ENCODE results near the gene FAM83G.

GRCh38 chr17:18920911-18921441, 83.6 kb downstream of the FAM83G start:
- TF ChIP-seq, protein P1, sequence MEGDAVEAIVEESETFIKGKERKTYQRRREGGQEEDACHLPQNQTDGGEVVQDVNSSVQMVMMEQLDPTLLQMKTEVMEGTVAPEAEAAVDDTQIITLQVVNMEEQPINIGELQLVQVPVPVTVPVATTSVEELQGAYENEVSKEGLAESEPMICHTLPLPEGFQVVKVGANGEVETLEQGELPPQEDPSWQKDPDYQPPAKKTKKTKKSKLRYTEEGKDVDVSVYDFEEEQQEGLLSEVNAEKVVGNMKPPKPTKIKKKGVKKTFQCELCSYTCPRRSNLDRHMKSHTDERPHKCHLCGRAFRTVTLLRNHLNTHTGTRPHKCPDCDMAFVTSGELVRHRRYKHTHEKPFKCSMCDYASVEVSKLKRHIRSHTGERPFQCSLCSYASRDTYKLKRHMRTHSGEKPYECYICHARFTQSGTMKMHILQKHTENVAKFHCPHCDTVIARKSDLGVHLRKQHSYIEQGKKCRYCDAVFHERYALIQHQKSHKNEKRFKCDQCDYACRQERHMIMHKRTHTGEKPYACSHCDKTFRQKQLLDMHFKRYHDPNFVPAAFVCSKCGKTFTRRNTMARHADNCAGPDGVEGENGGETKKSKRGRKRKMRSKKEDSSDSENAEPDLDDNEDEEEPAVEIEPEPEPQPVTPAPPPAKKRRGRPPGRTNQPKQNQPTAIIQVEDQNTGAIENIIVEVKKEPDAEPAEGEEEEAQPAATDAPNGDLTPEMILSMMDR (IDR thresholded peaks at IDR 0.05) = no peak
- TF ChIP-seq POLR2A (IDR thresholded peaks at IDR 0.05) = no peak
